Measurements from ENCODE around the gene HIPK3.

DNA sequence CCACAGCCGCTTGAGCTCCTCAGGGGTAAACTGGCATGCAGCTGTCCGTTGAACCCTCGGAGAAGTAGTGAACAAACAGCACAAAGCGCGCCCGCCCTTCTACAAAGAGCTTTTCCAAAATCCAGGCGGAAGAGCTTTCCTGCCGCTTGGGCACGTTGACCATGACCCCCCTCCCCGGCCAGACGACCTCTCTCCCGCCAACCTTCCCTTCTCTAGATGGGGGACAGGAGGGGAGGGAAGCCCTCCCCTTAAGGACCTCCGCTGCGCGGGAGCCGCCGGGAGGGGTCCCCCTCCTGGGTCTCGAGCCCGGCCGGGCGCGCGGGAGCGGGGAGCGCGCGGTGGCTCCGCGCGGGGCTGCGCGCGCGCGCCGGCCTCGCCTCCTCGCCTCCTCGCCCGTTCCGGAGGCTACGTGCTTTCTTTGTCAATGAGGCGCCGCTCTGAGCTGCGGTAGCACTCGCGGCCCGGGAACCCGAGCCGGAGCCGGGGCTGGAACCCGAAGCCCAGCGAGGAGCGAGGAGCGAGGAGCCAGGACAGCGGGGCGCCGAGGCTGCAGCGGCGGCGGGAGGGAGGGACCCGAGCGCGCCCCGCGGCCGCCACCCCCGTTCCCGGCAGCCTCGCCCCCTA, 118.6 kb downstream of the HIPK3 start, which contains the start of gene KIAA1549L:
- TF ChIP-seq POLR2AphosphoS5 (IDR thresholded peaks at IDR 0.05), result peak; percentile 81
- peak; percentile 54 for TF ChIP-seq CTCF (IDR thresholded peaks at IDR 0.05; ENCODE audit: poor library complexity, severe bottlenecking)
- TF ChIP-seq, protein P1, sequence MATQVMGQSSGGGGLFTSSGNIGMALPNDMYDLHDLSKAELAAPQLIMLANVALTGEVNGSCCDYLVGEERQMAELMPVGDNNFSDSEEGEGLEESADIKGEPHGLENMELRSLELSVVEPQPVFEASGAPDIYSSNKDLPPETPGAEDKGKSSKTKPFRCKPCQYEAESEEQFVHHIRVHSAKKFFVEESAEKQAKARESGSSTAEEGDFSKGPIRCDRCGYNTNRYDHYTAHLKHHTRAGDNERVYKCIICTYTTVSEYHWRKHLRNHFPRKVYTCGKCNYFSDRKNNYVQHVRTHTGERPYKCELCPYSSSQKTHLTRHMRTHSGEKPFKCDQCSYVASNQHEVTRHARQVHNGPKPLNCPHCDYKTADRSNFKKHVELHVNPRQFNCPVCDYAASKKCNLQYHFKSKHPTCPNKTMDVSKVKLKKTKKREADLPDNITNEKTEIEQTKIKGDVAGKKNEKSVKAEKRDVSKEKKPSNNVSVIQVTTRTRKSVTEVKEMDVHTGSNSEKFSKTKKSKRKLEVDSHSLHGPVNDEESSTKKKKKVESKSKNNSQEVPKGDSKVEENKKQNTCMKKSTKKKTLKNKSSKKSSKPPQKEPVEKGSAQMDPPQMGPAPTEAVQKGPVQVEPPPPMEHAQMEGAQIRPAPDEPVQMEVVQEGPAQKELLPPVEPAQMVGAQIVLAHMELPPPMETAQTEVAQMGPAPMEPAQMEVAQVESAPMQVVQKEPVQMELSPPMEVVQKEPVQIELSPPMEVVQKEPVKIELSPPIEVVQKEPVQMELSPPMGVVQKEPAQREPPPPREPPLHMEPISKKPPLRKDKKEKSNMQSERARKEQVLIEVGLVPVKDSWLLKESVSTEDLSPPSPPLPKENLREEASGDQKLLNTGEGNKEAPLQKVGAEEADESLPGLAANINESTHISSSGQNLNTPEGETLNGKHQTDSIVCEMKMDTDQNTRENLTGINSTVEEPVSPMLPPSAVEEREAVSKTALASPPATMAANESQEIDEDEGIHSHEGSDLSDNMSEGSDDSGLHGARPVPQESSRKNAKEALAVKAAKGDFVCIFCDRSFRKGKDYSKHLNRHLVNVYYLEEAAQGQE (IDR thresholded peaks at IDR 0.05; ENCODE audit: borderline replicate concordance), result no peak

Measured in neural cell (in vitro differentiated cells).